GM18526 (cell line): ENCODE measurements around the gene KCNK5.

Experiments
- POLR2A ChIP-seq: IDR thresholded peaks from 3 replicates; pipeline ENCODE4 v1.6.1; 2011; ENCODE audit not compliant: insufficient read length; ENCODE audit errors: extremely low read depth

KCNK5 gene

GRCh38 chr6:39181333-39181732 is 47.9 kb downstream of the KCNK5 start:
- TF ChIP-seq POLR2A: no peak

DNA sequence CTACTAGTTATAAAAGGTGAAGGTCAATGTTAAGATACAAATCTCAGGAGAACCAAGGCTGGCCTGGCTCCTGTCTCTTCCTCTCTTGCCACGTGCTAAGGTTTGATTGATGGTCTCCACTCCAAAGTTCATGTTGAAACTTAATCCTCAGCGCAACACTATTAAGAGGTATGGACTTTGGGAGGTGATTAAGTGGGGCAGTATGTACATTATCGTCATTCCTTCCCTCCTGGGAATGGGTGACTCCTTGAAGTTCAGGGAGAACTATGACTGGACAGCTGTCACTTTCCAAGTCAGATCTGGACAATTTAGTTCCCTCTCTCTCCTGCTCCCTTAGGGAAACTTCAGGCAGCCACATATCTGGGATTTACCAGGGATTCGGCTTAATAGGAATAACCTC is 50.5 kb downstream of the KCNK5 start:
- TF ChIP-seq POLR2A: no peak

GRCh38 chr6:39178235-39178634 is 51.0 kb downstream of the KCNK5 start:
- TF ChIP-seq POLR2A: no peak

DNA sequence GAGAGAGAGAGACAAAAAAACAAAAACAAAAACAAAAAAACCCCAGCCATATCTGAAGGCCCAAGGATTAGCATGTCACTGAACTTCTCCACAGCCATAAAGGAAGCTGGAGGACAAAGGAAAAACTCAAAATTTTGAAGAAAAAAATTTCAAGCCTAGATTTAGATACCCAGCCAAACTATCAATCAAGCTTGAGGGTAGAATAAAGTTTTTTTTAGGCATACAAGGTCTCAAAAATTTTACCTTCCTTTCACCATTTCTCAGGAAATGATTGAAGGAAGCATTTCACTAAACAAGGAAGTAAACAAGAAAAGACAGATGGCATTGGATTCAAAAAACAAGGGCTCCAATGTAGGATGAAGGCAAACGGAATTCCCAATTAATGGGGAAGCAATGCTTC is 52.1 kb downstream of the KCNK5 start:
- no peak for TF ChIP-seq POLR2A

DNA sequence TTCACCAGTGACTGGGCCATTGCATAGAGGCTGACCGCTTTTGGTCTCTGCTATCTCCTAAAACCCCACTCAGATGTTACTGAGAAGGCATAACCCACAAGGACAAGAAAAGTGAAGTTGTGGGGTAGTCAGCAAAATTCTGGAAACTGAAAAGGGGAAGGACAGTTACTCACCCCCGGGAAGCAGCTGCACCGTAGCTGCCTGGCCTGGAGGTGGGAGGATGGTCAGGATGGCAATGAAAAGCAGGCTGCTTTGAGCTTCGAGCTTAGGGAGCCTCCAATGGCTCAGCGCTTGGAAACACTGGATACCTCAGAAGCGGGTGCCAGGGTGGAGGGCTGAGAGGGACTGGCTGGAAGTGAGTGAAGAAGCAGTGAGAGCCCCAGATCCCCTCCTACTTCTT is 56.0 kb downstream of the KCNK5 start:
- TF ChIP-seq POLR2A: no peak

DNA sequence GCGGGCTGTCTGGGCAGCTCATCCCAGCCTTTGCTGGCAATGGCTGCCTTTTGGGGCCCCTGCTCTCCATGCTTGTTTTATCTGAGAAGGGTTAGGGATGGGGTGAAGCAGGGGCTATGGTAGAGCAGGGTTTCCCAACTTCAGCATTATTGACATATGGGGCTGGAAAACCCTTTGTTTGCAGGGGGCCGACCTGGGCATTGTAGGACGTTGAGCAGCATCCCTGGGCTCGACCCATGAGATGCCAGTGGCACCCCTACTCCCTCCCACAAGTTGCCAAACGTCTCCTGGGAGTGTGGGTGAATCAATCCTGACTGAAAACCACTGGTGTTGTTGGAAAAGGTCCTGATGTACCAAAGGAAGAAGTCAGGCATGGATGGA is 56.9 kb downstream of the KCNK5 start:
- no peak for TF ChIP-seq POLR2A

DNA sequence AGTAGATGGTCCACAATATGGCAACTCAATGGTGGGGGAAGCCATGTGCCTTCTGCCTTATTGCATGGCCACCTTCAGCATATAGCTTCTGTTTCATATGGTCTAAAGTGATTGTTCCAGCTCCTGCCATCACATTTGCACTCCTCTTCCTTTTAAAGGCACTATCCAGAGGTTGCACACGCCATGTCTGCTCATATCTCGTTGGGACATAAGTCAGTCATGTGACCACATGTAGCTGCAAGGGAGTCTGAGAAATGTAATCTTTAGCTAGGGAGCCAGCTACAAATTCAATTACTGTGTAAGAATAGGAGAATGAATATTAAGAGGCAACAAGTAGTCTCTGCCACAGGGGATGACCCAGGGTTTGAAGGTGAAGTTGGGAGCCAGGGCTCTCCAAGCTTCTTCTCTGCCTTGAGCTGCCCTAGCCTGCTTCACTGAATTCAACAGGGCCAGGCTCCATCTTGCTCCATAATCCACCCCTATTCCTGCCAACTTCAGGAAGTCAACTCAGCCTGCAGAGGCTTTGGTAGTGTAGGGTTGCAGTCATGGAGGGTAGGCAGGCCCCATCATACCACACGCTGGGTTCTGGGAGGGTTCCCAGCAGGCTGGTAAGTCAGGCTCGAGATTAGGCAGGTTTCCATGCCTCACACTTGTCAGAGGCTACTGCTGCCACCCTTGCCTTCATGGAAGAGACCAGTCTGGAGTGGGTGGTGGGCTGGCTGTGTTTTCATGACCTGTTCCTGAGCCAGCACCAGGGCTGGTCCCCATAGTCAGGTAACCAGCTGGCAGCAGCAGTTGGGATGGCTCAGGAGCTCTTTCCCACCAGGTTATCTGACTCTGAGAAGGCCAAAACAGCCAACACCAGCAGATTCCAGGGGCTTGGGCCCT is 57.5 kb downstream of the KCNK5 start:
- no peak for TF ChIP-seq POLR2A

GRCh38 chr6:39170860-39171259 is 58.4 kb downstream of the KCNK5 start:
- no peak for TF ChIP-seq POLR2A

- no peak for TF ChIP-seq POLR2A
These were observed 58.9 kb downstream of the KCNK5 start for GRCh38 chr6:39170389-39170788.

DNA sequence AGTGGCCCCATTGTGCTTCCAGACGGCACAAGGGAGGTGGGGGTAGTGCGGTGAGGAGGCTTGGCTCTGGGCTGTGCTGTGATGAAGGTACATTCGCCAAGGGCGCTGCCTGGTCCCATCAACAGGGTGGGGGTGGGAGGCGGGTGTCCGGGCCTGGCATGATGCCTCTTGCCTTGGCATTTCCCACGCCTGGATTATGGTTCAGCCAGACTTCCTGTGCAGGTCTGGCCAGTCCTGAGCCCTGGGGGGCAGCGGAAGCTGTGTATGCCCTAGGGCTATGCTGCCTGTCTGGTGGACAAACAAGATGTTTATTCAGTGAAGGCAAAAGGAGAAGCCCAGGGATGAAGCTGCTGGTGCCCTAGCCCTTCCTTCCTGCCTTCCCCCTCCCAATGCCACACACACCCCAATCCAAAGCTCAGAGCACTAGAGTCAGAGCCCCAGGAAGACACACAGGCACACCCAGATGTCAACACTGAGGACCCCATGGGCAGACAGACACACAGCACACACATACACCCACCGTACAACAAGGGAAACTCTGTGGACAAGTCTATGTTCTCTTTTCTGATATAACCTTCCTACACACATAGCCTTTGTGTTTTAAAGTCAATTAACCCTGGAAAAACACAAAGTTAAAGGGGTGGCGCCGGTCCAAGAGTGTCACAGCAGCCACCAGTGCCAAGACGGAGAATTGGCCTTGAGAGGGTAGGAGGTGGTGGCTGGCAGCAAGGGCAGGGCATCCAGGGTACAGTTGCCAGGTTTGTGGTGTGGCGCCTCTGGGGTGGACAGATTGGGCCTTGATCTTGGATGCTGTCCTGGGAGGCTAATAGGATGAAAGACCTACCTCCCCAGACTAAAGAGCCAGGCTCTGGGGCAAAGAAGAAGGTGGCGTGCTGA is 59.6 kb downstream of the KCNK5 start:
- TF ChIP-seq POLR2A: no peak

DNA sequence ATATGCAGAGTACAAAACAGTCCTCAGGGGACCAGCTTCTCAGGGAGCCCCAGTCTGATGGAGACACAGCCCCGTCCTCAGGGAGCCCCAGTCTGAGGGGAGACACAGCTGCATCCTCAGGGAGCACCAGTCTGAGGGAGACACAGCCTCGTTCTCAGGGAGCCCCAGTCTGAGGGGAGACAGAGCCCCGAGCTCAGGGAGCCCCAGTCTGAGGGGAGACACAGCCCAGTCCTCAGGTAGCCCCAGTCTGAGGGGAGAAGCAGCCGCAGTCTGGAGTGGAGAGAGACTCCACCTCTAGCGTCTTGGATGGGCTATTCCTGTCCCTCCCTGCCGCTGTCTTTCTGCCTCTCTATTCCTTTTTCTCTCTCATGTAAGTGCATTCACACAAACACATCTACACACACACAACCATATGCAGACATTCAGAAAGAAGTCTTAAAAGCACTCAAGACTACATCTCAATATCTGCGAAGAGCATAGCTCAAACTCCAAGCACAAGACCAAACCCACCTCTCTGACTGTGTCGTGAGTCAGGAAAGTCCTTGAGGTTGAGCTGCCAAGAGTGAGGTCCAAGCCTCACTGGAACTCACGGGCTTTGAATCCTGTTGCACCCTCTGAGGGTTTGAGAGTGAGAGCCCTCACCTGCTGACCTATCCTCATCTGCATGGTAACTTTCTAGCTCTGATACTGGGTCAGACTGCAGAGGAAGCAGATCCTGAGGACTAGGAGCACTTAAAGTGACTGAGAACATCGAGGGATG is 61.2 kb downstream of the KCNK5 start:
- no peak for TF ChIP-seq POLR2A

DNA sequence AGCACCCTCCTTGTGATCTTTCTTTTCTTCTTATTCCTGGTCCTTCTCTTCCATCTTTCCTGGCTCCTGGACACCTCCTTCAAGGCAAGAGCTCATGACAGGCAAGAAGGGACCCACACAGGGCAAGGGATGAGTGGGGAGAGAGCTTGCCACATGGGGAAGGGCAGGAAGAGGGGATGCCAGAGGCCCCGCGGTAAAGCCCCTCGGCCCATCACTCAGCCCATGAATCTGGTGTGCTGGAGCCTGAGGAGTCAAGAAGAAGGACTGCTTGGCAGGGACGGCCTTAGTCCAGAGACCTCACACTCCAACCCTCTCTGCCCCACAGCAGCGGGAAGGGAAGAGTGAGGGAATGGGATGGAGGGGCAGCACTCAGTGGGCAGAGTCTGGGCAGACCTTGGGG is 62.0 kb downstream of the KCNK5 start:
- TF ChIP-seq POLR2A: no peak

DNA sequence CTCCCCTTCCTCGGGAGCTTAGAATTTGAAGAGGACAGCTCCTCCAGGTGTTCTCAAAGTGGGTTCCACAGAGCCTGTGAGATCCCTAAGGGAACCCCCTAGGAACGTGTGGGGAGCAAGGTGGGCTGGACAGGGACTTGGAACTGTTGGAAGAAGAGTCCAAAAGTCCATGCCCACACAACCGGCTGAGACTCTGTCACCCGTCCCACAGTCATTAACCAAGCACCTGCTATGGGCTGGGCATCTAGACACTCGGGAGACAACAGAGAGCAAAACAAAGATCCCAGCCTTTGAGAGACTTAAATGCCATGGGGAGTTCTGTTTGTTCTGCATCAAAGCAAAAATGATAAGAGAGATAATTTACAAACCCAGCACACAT is 62.4 kb downstream of the KCNK5 start:
- TF ChIP-seq POLR2A: no peak

DNA sequence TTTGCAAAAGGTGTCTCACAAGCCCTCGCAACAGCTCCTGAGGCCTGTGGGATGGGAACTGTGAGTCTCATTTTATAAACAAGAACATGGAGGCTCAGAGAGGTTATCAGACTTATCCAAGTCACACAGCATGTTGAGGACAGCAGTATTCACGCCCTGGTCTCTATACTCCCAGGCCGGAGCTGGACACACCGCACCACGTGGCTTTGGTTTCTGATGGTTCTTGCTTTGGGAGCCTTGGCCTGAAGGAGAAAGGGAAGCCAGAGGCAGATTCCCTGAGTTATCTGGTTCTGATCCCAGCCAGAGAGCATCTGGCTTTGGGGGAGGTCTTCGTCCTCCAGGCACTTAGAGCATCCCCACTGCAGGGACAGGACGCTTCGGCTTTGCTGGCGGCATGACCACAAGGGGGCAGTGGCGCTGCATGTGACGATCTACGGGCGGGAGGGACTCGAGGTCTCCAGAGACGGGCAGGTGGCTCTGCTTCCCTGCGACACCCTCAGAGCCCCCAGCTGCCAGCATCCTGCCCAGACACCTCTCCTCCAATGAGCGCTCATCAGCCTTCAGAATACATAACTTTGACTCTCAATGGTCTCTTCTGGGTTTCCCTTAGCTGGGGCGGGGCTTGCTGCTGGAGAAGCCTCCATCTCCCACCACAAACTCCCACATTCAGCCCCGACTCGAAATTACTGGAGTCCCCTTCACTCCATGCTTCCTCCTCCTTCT is 62.9 kb downstream of the KCNK5 start:
- no peak for TF ChIP-seq POLR2A

DNA sequence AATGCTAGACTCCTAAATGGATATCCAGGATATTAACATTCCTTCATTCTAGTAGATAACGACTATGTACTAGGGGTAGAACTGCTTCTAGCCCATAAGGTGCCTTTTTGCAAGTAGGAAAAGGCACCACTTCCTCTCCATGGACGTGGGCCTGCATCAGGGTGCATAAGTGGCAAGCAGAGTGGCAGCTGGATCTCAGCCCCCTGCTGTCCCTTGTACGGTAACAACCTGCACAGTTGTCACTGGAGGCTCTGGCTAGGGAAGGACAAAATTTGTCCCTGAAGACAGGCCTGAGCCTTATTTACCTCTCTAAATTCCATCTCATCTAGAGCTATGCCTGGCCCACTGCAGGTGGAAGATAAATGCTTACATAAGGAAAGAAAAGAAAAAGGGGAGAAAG is 71.8 kb downstream of the KCNK5 start:
- TF ChIP-seq POLR2A: no peak
